Astrocyte (in vitro differentiated cells and primary cell): Measurements from ENCODE around the gene NCBP3. TPM values are rescaled to one million over a fixed set of nuclear protein-coding genes. Genes with fewer than 3 reads are reported as not detected.
"Not testable (repeated sequence)": the region's sequence is repeated elsewhere in the genome, so short reads cannot be mapped to it uniquely, and the experiment has no call there.

Source experiments
- DNase-seq: peaks from one replicate; pipeline ENCODE4 v3.0.0-alpha.2; 2010; ENCODE audit warnings: low read depth
- FAIRE-seq: peaks from 2 replicates; lab custom pipeline; 2011; peaks lifted over from hg19 to GRCh38; lab: Jason Lieb, UNC
- H2AFZ ChIP-seq: 2 replicates; pipeline ENCODE4 v1.6.0; 2012; ENCODE audit warnings: low read depth, low read length, inconsistent platforms
- H3K27ac ChIP-seq: 2 replicates; pipeline ENCODE4 v1.5.1; 2011; ENCODE audit warnings: low read depth, low read length, inconsistent platforms
- H3K27me3 ChIP-seq: 2 replicates; pipeline ENCODE4 v1.6.0; 2011; ENCODE audit warnings: low read length, inconsistent platforms; ENCODE audit not compliant: insufficient read depth
- H3K36me3 ChIP-seq: 2 replicates; pipeline ENCODE4 v1.5.1; 2011; ENCODE audit warnings: low read length, inconsistent platforms; ENCODE audit not compliant: insufficient read depth
- H3K4me1 ChIP-seq: 2 replicates; pipeline ENCODE4 v1.5.1; 2011; ENCODE audit warnings: low read length, inconsistent platforms; ENCODE audit not compliant: insufficient read depth
- H3K4me2 ChIP-seq: 2 replicates; pipeline ENCODE4 v1.6.0; 2012; ENCODE audit warnings: low read length, inconsistent platforms
- H3K4me3 ChIP-seq: 2 replicates; pipeline ENCODE4 v1.5.1; 2011; ENCODE audit warnings: low read depth, mild to moderate bottlenecking, low read length, inconsistent platforms; ENCODE audit not compliant: insufficient read depth
- H3K79me2 ChIP-seq: 2 replicates; pipeline ENCODE4 v1.6.0; 2012; ENCODE audit warnings: mild to moderate bottlenecking, low read length, inconsistent platforms; ENCODE audit not compliant: insufficient read depth
- H3K9ac ChIP-seq: 2 replicates; pipeline ENCODE4 v1.6.0; 2012; ENCODE audit warnings: mild to moderate bottlenecking, low read length, inconsistent platforms
- H3K9me3 ChIP-seq: 2 replicates; pipeline ENCODE4 v1.5.1; 2012; ENCODE audit warnings: low read depth, mild to moderate bottlenecking, low read length, inconsistent platforms; ENCODE audit not compliant: insufficient read depth
- H4K20me1 ChIP-seq: 2 replicates; pipeline ENCODE4 v1.6.0; 2012; ENCODE audit warnings: low read length, inconsistent platforms; ENCODE audit not compliant: insufficient read depth
- H3K27ac Mint-ChIP-seq: one replicate; pipeline ENCODE4 v1.8.0; 2021; ENCODE audit warnings: mild to moderate bottlenecking, mixed read lengths; ENCODE audit not compliant: unreplicated experiment
- H3K27me3 Mint-ChIP-seq: one replicate; pipeline ENCODE4 v1.8.0; 2021; ENCODE audit warnings: low read depth, mixed read lengths; ENCODE audit not compliant: unreplicated experiment
- H3K36me3 Mint-ChIP-seq: one replicate; pipeline ENCODE4 v1.8.0; 2021; ENCODE audit warnings: low read depth, mixed read lengths; ENCODE audit not compliant: unreplicated experiment
- H3K4me1 Mint-ChIP-seq: one replicate; pipeline ENCODE4 v1.8.0; 2021; ENCODE audit warnings: low read depth, mixed read lengths; ENCODE audit not compliant: unreplicated experiment
- H3K4me3 Mint-ChIP-seq: one replicate; pipeline ENCODE4 v1.8.0; 2021; ENCODE audit warnings: mild to moderate bottlenecking, moderate library complexity, mixed read lengths; ENCODE audit not compliant: unreplicated experiment
- H3K9me3 Mint-ChIP-seq: one replicate; pipeline ENCODE4 v1.8.0; 2021; ENCODE audit warnings: mild to moderate bottlenecking, mixed read lengths; ENCODE audit not compliant: unreplicated experiment
- EZH2 ChIP-seq: IDR thresholded peaks from 2 replicates; pipeline ENCODE4 v1.6.1; 2012; ENCODE audit warnings: mild to moderate bottlenecking, low read length, inconsistent platforms; ENCODE audit not compliant: insufficient read depth
- total RNA-seq: library from RNA; stranded (reverse); gene quantifications from 2 replicates; pipeline ENCODE4 v1.2.1, GENCODE V29; 2021
- TF ChIP-seq, protein P1 (sequence below): IDR thresholded peaks from 2 replicates; pipeline ENCODE4 v1.5.1; 2011; ENCODE audit warnings: low read depth, mild to moderate bottlenecking, inconsistent platforms, low read length, moderate library complexity; ENCODE audit not compliant: insufficient read depth

Gene NCBP3
- total RNA-seq, 1 donor from 2014 or later = 46.7 TPM

DNA sequence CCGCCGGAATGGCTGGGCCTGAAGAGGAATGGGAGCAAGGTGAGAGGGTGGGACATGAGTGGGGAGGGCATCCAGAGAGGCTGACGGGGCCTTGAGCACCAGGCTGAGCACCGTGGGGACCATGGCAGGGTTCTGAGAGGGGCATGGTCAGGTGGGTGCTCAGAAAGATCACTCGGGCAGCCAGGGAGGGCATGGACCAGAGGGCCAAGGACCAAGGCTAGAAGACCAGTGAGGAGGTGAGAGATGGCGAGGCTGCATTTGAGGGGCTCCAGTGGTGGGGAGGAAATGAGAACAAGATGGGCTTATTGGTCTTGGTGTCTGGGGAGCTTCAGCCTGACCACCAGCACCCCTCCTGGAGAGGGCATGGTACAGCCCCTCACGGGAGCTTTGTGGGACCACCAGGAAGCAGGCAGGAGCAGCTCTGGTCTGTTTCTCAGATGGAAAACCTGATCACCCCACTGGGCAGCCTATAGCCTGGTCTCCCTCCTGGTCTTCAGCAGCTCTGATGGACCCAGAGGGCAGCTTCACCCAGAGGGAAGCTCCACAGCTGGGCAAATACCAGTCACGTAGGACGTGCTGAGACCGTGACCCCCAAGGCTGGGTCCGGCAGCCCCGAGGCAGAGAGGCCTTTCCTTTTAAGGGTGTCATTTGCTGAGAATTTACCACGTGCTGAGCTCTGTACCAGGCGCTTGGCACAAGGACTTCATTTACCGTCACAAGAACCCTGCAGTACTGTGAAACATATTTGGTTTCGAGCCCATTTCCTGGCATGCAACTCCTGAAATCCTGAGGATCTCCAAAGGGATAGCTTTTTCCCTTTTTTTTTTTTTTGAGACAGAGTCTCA, 11.4 kb upstream of the NCBP3 start:
- H2AFZ ChIP-seq = no peak overlapping the region
- Mint-ChIP-seq H3K4me1 (no peaks in the 10 kb centered on the region), H3K27ac (no peak overlapping the region), H3K4me3 (no peak overlapping the region), H3K27me3 (peaks cover 13% of the 10 kb centered on the region), H3K36me3 (peaks cover 10% of the 10 kb centered on the region), H3K9me3 (peaks cover 2% of the 10 kb centered on the region)
- DNase-seq (no peak), FAIRE-seq (no peak)
- TF ChIP-seq, protein P1, sequence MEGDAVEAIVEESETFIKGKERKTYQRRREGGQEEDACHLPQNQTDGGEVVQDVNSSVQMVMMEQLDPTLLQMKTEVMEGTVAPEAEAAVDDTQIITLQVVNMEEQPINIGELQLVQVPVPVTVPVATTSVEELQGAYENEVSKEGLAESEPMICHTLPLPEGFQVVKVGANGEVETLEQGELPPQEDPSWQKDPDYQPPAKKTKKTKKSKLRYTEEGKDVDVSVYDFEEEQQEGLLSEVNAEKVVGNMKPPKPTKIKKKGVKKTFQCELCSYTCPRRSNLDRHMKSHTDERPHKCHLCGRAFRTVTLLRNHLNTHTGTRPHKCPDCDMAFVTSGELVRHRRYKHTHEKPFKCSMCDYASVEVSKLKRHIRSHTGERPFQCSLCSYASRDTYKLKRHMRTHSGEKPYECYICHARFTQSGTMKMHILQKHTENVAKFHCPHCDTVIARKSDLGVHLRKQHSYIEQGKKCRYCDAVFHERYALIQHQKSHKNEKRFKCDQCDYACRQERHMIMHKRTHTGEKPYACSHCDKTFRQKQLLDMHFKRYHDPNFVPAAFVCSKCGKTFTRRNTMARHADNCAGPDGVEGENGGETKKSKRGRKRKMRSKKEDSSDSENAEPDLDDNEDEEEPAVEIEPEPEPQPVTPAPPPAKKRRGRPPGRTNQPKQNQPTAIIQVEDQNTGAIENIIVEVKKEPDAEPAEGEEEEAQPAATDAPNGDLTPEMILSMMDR = no peak
- no peak for TF ChIP-seq EZH2
- H3K9ac ChIP-seq = no peak overlapping the region
- no peak overlapping the region for H3K4me2 ChIP-seq
- no peaks in the 10 kb centered on the region for H4K20me1 ChIP-seq
- H3K79me2 ChIP-seq = no peaks in the 10 kb centered on the region
- no peaks in the 10 kb centered on the region for H3K27me3 ChIP-seq
- no peaks in the 10 kb centered on the region for H3K4me1 ChIP-seq
- peaks cover 2% of the 10 kb centered on the region for H3K36me3 ChIP-seq
- no peak overlapping the region for H3K4me3 ChIP-seq
- H3K9me3 ChIP-seq = no peaks in the 10 kb centered on the region
- no peak overlapping the region for H3K27ac ChIP-seq

DNA sequence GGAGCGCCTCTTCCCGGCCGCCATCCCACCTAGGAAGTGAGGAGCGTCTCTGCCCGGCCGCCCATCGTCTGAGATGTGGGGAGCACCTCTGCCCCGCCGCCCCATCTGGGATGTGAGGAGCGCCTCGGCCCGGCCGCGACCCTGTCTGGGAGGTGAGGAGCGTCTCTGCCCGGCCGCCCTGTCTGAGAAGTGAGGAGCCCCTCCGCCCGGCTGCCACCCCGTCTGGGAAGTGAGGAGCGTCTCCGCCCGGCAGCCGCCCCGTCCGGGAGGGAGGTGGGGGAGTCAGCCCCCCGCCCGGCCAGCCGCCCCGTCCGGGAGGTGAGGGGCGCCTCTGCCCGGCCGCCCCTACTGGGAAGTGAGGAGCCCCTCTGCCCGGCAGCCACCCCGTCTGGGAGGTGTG, 8.2 kb upstream of the NCBP3 start:
- FAIRE-seq, DNase-seq, H4K20me1 ChIP-seq: not testable (repeated sequence)

DNA sequence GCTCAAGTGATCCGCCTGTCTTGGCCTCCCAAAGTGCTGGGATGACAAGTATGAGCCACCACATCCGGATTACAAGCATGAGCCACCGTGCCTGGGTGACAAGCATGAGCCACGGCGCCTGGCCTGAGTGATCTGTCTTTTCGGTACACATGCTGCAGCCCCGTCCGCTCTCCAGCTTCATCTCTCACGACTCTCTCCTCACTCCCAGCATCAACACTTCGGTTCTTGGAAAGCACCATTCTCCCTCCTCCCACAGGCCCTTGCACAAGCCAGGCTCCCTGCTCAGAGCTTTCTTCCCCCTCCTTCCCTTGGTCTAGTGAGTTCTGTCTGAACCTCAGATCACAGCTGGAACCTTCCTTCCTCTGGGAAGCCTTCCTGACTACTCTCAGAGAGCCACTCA, 6.5 kb upstream of the NCBP3 start:
- Mint-ChIP-seq H3K9me3 (peaks cover 2% of the 10 kb centered on the region), H3K27ac (no peak overlapping the region), H3K4me1 (peaks cover 4% of the 10 kb centered on the region), H3K4me3 (no peak overlapping the region), H3K36me3 (no peaks in the 10 kb centered on the region), H3K27me3 (peaks cover 36% of the 10 kb centered on the region)
- FAIRE-seq (no peak), DNase-seq (no peak)
- Histone ChIP-seq H4K20me1 (no peaks in the 10 kb centered on the region), H3K4me3 (no peak overlapping the region), H3K79me2 (no peaks in the 10 kb centered on the region), H3K9ac (no peak overlapping the region), H3K27me3 (no peaks in the 10 kb centered on the region), H3K27ac (no peak overlapping the region), H3K4me2 (no peak overlapping the region), H2AFZ (no peak overlapping the region), H3K9me3 (no peaks in the 10 kb centered on the region), H3K36me3 (no peaks in the 10 kb centered on the region), H3K4me1 (no peaks in the 10 kb centered on the region)
- no peak for TF ChIP-seq EZH2
- TF ChIP-seq, protein P1 = no peak

More for the DNA sequence above, 8.2 kb upstream of the NCBP3 start:
- H3K9me3 Mint-ChIP-seq, H3K79me2 ChIP-seq, H3K27me3 ChIP-seq, H3K4me3 Mint-ChIP-seq, H3K36me3 ChIP-seq, H3K9ac ChIP-seq, H3K27ac ChIP-seq, H3K4me3 ChIP-seq, H3K4me2 ChIP-seq, H2AFZ ChIP-seq, H3K4me1 Mint-ChIP-seq, H3K9me3 ChIP-seq, H3K36me3 Mint-ChIP-seq, H3K27ac Mint-ChIP-seq, H3K4me1 ChIP-seq: not testable (repeated sequence)
- H3K27me3 Mint-ChIP-seq = peaks cover 33% of the 10 kb centered on the region
